Cardiac fibroblast (primary cell): ENCODE results near the gene RMND5B.

ENCODE experiments used
- DNase-seq, 2 donors: peaks; one replicate each; pipeline versions ENCODE4 v3.0.0 to v3.0.0-alpha.2; 2010; ENCODE audit warnings: low read depth in 2 of 2
- H3K4me3 ChIP-seq, 2 donors: replicated peaks in 1 of 2; 1 replicate in 1 of 2; 2 replicates in 1 of 2; pipeline ENCODE4 v1.5.1; 2011; ENCODE audit warnings: low read depth in 2 of 2, low read length in 2 of 2, mild to moderate bottlenecking in 2 of 2, moderate library complexity in 1 of 2
- TF ChIP-seq, protein P1 (sequence below): IDR thresholded peaks from one replicate; pipeline ENCODE4 v1.5.1; 2011; ENCODE audit warnings: low read depth, mild to moderate bottlenecking, low read length, inconsistent platforms

Gene RMND5B

DNA sequence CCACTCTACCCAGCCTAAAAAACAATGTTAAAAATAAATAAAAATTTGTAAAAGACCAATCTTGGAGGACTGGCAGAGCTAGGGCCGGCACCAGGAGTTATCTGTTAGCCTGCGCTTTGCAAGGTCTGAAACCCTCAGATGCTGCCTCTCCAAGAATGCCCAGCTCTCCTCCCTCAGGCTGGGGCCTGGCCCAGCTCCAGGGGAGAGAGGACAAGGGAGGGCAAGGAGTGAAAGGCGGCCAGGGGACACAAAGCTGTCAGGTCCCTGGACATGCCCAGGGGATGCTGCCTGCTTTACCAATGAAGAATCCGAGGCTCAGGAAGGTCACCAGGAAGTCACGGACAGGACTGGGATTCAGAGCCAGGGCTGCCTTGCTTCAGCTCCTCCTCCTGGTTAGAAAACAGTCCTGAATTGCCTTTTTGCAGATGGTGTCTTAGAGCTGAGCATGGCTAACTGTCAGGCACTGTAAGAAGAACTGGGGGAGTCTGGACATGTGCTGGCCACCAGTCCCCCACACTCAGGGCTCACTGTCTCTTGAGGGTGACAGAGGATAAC, 23.0 kb upstream of the RMND5B start:
- DNase-seq: no peak
- TF ChIP-seq, protein P1, sequence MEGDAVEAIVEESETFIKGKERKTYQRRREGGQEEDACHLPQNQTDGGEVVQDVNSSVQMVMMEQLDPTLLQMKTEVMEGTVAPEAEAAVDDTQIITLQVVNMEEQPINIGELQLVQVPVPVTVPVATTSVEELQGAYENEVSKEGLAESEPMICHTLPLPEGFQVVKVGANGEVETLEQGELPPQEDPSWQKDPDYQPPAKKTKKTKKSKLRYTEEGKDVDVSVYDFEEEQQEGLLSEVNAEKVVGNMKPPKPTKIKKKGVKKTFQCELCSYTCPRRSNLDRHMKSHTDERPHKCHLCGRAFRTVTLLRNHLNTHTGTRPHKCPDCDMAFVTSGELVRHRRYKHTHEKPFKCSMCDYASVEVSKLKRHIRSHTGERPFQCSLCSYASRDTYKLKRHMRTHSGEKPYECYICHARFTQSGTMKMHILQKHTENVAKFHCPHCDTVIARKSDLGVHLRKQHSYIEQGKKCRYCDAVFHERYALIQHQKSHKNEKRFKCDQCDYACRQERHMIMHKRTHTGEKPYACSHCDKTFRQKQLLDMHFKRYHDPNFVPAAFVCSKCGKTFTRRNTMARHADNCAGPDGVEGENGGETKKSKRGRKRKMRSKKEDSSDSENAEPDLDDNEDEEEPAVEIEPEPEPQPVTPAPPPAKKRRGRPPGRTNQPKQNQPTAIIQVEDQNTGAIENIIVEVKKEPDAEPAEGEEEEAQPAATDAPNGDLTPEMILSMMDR: no peak
- no peak overlapping the region for H3K4me3 ChIP-seq

DNA sequence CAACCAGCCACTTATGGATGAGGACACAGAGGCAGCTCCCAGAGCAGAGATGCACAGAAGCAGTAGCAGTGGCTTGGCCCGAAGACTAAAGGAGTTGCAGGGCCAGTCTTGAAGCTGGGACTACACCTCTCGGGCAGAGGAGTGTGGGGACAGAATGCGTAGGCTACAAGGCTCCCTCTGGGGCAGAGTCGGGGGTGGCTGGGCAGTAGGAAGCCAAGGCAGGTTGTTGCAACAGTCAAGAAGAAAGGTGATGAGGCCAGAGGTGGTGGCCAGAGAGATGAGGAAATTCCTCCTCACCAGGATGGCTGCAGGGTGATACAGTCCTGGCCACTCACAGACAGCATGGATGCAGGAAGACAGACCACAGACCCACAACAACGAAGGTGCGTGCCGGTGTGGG, 22.4 kb upstream of the RMND5B start:
- H3K4me3 ChIP-seq: no peak overlapping the region

DNA sequence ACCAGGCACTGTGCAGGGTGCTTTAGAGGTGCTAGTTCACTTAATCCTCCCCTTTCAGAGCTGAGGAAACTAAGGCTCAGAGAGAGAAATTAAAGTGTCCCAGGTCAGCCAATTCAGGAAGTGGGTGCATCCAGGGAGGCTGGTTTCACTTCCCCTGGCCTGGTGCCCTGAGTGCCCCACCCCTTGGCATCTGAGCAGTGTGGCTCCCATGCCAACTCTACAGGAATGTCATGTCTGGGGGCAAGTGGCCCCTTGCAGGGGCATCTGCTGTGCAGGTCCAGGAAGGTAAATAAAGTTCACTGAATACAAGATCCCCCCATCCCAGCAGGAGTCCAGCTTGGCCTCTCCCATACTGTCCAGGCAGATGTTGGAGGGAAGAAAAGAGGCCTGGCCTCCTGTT, 21.8 kb upstream of the RMND5B start:
- H3K4me3 ChIP-seq: no peak overlapping the region
- TF ChIP-seq, protein P1: no peak
- no peak for DNase-seq

More for the DNA sequence above, 22.4 kb upstream of the RMND5B start:
- TF ChIP-seq, protein P1: no peak
- DNase-seq: no peak

DNA sequence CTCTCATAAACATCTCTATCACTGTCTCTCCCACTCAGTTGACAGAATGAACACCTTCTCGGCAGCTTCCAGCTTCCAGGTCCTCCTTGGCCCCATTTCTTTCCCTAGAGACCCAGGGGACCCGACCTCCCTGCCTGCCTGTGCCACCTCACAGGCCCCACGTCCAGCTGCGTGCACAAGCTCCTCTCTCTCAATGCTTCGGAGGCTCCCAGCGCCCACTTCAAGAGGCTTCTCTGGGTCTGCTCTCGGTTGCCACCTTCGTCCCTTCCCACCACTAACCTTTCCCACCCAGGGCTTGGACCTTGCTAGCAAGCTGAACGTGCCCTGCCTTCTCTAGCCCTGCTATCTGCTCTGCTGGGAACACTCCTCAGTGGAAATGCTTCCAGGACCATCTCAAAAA, 20.3 kb upstream of the RMND5B start:
- no peak overlapping the region for H3K4me3 ChIP-seq
- no peak for DNase-seq
- TF ChIP-seq, protein P1: no peak

DNA sequence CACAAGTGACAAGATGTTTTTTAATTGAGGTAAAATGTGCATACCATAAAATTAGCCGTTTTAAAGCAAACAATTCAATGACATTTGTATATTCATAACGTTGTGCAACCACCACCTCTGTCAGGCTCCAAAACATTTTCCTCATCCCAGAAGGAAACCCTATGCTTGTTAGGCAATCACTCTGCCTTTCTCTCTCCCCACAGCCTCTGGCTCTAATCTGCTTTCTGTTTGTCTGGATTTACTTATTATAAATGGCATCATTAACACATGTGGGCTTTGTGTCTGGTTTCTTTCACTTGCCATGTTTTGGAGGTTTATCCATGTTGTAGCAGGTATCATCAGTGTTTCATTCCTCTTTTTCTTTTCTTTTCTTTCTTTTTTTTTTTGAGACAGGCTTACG, 18.9 kb upstream of the RMND5B start:
- no peak overlapping the region for H3K4me3 ChIP-seq
- DNase-seq: peak; percentile 36 to 69
- TF ChIP-seq, protein P1: no peak

DNA sequence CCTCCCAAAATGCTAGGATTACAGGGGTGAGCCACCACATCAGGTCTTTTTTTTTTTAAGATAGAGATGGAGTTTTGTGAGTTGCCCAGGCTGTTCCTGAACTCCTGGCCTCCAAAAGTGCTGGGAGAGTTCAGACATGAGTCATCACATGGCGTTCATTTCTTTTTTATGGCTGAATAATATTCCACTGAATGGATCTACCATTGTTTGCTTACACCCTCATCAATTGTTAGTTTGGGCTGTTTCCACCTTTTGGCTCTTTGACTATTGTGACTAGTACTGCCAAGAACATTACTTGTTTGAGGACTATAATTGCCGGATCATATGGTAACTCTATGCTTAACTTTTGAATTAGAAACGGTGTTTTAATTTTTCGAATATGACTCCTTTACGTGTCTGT, 18.3 kb upstream of the RMND5B start:
- no peak for DNase-seq
- TF ChIP-seq, protein P1: no peak
- H3K4me3 ChIP-seq: no peak overlapping the region
